H9 (cell line): ENCODE results near the gene RNF148. TPM values are rescaled to one million over a fixed set of nuclear protein-coding genes. Genes with fewer than 3 reads are reported as not detected.

Source experiments
- DNase-seq: peaks from one replicate; pipeline ENCODE4 v3.0.0-alpha.2; 2017
- H2AFZ ChIP-seq: one replicate; pipeline ENCODE4 v1.6.1; 2013; ENCODE audit warnings: mild to moderate bottlenecking, low read length, control low read depth, moderate library complexity
- H2AK5ac ChIP-seq: 2 replicates; pipeline ENCODE4 v1.6.1; 2013; ENCODE audit warnings: low read length, control low read depth, mixed read lengths; ENCODE audit not compliant: insufficient read length
- H2BK120ac ChIP-seq: one replicate; pipeline ENCODE4 v1.6.1; 2013; ENCODE audit warnings: low read depth, mild to moderate bottlenecking, low read length, control low read depth, inconsistent platforms; ENCODE audit not compliant: poor library complexity, severe bottlenecking
- H2BK12ac ChIP-seq: 2 replicates; pipeline ENCODE4 v1.6.1; 2013; ENCODE audit warnings: low read length, control low read depth, mixed read lengths, low read depth; ENCODE audit not compliant: insufficient read length
- H2BK15ac ChIP-seq: 2 replicates; pipeline ENCODE4 v1.6.1; 2013; ENCODE audit warnings: low read depth, low read length, control low read depth
- H2BK20ac ChIP-seq: one replicate; pipeline ENCODE4 v1.6.1; 2013; ENCODE audit warnings: low read depth, mild to moderate bottlenecking, low read length, control low read depth, inconsistent platforms; ENCODE audit not compliant: poor library complexity, severe bottlenecking
- H2BK5ac ChIP-seq: 2 replicates; pipeline ENCODE4 v1.6.1; 2013; ENCODE audit warnings: low read length, control low read depth, mixed read lengths; ENCODE audit not compliant: insufficient read length
- H3K14ac ChIP-seq: 2 replicates; pipeline ENCODE4 v1.6.1; 2013; ENCODE audit warnings: low read length, control low read depth; ENCODE audit not compliant: insufficient read depth
- H3K18ac ChIP-seq: 2 replicates; pipeline ENCODE4 v1.6.1; 2013; ENCODE audit warnings: low read depth, mild to moderate bottlenecking, mixed read lengths, low read length, control low read depth; ENCODE audit not compliant: insufficient read length
- H3K23ac ChIP-seq: 2 replicates; pipeline ENCODE4 v1.6.1; 2013; ENCODE audit warnings: low read length, control low read depth, mixed read lengths, low read depth; ENCODE audit not compliant: insufficient read length
- H3K23me2 ChIP-seq: 2 replicates; pipeline ENCODE4 v1.6.1; 2013; ENCODE audit warnings: low read depth, mild to moderate bottlenecking, mixed read lengths, low read length, control low read depth; ENCODE audit not compliant: insufficient read length, poor library complexity, severe bottlenecking
- H3K27ac ChIP-seq: 2 replicates; pipeline ENCODE4 v1.5.1; 2013; ENCODE audit warnings: low read length, control low read depth, mixed read lengths, low read depth; ENCODE audit not compliant: insufficient read length
- H3K27me3 ChIP-seq: 2 replicates; pipeline ENCODE4 v1.6.1; 2013; ENCODE audit warnings: low read length, control low read depth, inconsistent platforms; ENCODE audit not compliant: insufficient read depth
- H3K4ac ChIP-seq: 2 replicates; pipeline ENCODE4 v1.6.1; 2013; ENCODE audit warnings: low read depth, mild to moderate bottlenecking, control low read depth, inconsistent platforms, low read length, moderate library complexity
- H3K4me1 ChIP-seq: 2 replicates; pipeline ENCODE4 v1.6.1; 2013; ENCODE audit warnings: low read length, control low read depth, inconsistent platforms; ENCODE audit not compliant: insufficient read depth
- H3K4me2 ChIP-seq: 2 replicates; pipeline ENCODE4 v1.6.1; 2013; ENCODE audit warnings: low read length, control low read depth, mixed read lengths; ENCODE audit not compliant: insufficient read length, insufficient read depth
- H3K56ac ChIP-seq: 2 replicates; pipeline ENCODE4 v1.6.1; 2013; ENCODE audit warnings: low read depth, mild to moderate bottlenecking, mixed read lengths, low read length, control low read depth; ENCODE audit not compliant: insufficient read length
- H3K79me1 ChIP-seq: 2 replicates; pipeline ENCODE4 v1.6.1; 2013; ENCODE audit warnings: low read depth, mild to moderate bottlenecking, moderate library complexity, low read length, control low read depth, inconsistent platforms; ENCODE audit not compliant: insufficient read depth, poor library complexity, severe bottlenecking
- H3K79me2 ChIP-seq: 2 replicates; pipeline ENCODE4 v1.6.1; 2013; ENCODE audit warnings: low read length, control low read depth, inconsistent platforms; ENCODE audit not compliant: insufficient read depth
- H3K9ac ChIP-seq: 2 replicates; pipeline ENCODE4 v1.6.1; 2013; ENCODE audit warnings: low read length, control low read depth, mixed read lengths; ENCODE audit not compliant: insufficient read length; ENCODE audit errors: extremely low read depth
- H3K9me3 ChIP-seq: one replicate; pipeline ENCODE4 v1.6.1; 2013; ENCODE audit warnings: low read depth, low read length, inconsistent platforms; ENCODE audit not compliant: control insufficient read depth
- H3T11ph ChIP-seq: one replicate; pipeline ENCODE4 v1.6.1; 2013; ENCODE audit warnings: mild to moderate bottlenecking, low read length, control low read depth, inconsistent platforms
- H4K20me1 ChIP-seq: one replicate; pipeline ENCODE4 v1.6.1; 2013; ENCODE audit not compliant: control insufficient read depth, insufficient read length, insufficient read depth
- H4K5ac ChIP-seq: 2 replicates; pipeline ENCODE4 v1.6.1; 2013; ENCODE audit warnings: low read depth, mild to moderate bottlenecking, mixed read lengths, low read length, control low read depth; ENCODE audit not compliant: insufficient read length
- H4K8ac ChIP-seq: replicated peaks from 2 replicates; pipeline ENCODE4 v1.6.1; 2013; ENCODE audit warnings: low read length, control low read depth, mixed read lengths, low read depth; ENCODE audit not compliant: insufficient read length
- H4K91ac ChIP-seq: 2 replicates; pipeline ENCODE4 v1.6.1; 2013; ENCODE audit warnings: low read depth, mild to moderate bottlenecking, moderate library complexity, mixed read lengths, low read length, control low read depth; ENCODE audit not compliant: insufficient read length
- H3K27ac Mint-ChIP-seq, 3 experiments: 2 replicates in 2 of 3; 3 replicates in 1 of 3; pipeline ENCODE4 v1.8.0; 2020 to 2021; ENCODE audit warnings: mixed read lengths in 3 of 3, mild to moderate bottlenecking in 1 of 3, moderate library complexity in 1 of 3
- H3K27me3 Mint-ChIP-seq: 2 replicates; pipeline ENCODE4 v1.8.0; 2021; ENCODE audit warnings: low read depth, mild to moderate bottlenecking, moderate library complexity, mixed read lengths
- H3K36me3 Mint-ChIP-seq, 3 experiments: 2 replicates in 2 of 3; 3 replicates in 1 of 3; pipeline ENCODE4 v1.8.0; 2020 to 2021; ENCODE audit warnings: low read depth in 3 of 3, mixed read lengths in 3 of 3; ENCODE audit not compliant: insufficient read depth in 1 of 3
- H3K4me1 Mint-ChIP-seq, 2 experiments: 2 replicates each; pipeline ENCODE4 v1.8.0; 2020; ENCODE audit warnings: mixed read lengths in 2 of 2
- H3K4me3 Mint-ChIP-seq, 2 experiments: 2 replicates in 1 of 2; 3 replicates in 1 of 2; pipeline ENCODE4 v1.8.0; 2020 to 2021; ENCODE audit warnings: mild to moderate bottlenecking in 2 of 2, mixed read lengths in 2 of 2, moderate library complexity in 1 of 2
- H3K9me3 Mint-ChIP-seq, 2 experiments: 2 replicates in 1 of 2; 3 replicates in 1 of 2; pipeline ENCODE4 v1.8.0; 2020; ENCODE audit warnings: mild to moderate bottlenecking in 2 of 2, mixed read lengths in 2 of 2, moderate library complexity in 1 of 2
- CTCF ChIP-seq: fragments of 200-600 bp; sonication (generic); conservative IDR thresholded peaks from 3 replicates; pipeline ENCODE4 v1.8.0; 2021; ENCODE audit warnings: antibody characterized with exemption, mild to moderate bottlenecking
- WGBS: extraction: QIAGEN DNeasy Blood & Tissue Kit; methylation state at CpG from one replicate; pipeline ENCODE4 v1.1.7; 2013; ENCODE audit warnings: missing lambda C conversion rate, low lambda C conversion rate, mixed read lengths; ENCODE audit not compliant: insufficient read length; ENCODE audit errors: extremely low coverage; 5-methylcytosine and 5-hydroxymethylcytosine counted together
- total RNA-seq: library from RNA; stranded (reverse); gene quantifications from 2 replicates; pipeline ENCODE4 v1.2.1, GENCODE V29; 2021

The RNF148 gene
- total RNA-seq, 1 experiment from 2014 or later: 0.39 TPM

- Histone ChIP-seq H3K27ac (no peak overlapping the region), H3K9ac (no peak overlapping the region), H2AFZ (no peak overlapping the region), H3K4ac (no peak overlapping the region), H2BK5ac (no peak overlapping the region), H3K79me1 (no peaks in the 10 kb centered on the region), H2BK120ac (no peak overlapping the region), H3K79me2 (no peaks in the 10 kb centered on the region), H4K5ac (no peak overlapping the region), H3K4me1 (no peaks in the 10 kb centered on the region), H3T11ph (no peak overlapping the region), H3K9me3 (no peaks in the 10 kb centered on the region), H2AK5ac (no peak overlapping the region), H3K14ac (no peak overlapping the region), H4K20me1 (no peaks in the 10 kb centered on the region), H4K91ac (no peak overlapping the region), H4K8ac (no peak overlapping the region), H2BK15ac (no peak overlapping the region), H2BK20ac (no peak overlapping the region), H3K23me2 (no peaks in the 10 kb centered on the region), H3K23ac (no peak overlapping the region), H3K4me2 (no peak overlapping the region), H3K18ac (no peak overlapping the region), H2BK12ac (no peak overlapping the region), H3K56ac (no peak overlapping the region), H3K27me3 (no peaks in the 10 kb centered on the region)
- no peak overlapping the region; a peak in 1 of 7 replicates for H3K27ac Mint-ChIP-seq
- peaks cover 0 to 5% (median 0%) of the 10 kb centered on the region in 3 experiments; a peak in 5 of 7 replicates for H3K36me3 Mint-ChIP-seq
- H3K4me3 Mint-ChIP-seq: no peak overlapping the region
- DNase-seq: no peak
- no peak for TF ChIP-seq CTCF
- H3K27me3 Mint-ChIP-seq: no peaks in the 10 kb centered on the region
- H3K4me1 Mint-ChIP-seq: peaks cover 13 to 14% of the 10 kb centered on the region in 2 experiments
- peaks cover 0 to 3% of the 10 kb centered on the region in 2 experiments; a peak in 3 of 5 replicates for H3K9me3 Mint-ChIP-seq
- no CpG with 5 or more reads among the region's 2 CpGs for WGBS
These were observed 39.0 kb downstream of the RNF148 start for GRCh38 chr7:122663733-122664132.
